Stimulated activated CD4-positive, alpha-beta T cell treated with anti-CD3 and anti-CD28 coated beads, Interleukin-4, amount 100 ng/mL, for 1 hour (primary cell): Measurements from ENCODE around the gene ADAR.

Experiments
- DNase-seq: peaks from one replicate; pipeline ENCODE4 v3.0.0-alpha.2; 2020

Gene ADAR

DNA sequence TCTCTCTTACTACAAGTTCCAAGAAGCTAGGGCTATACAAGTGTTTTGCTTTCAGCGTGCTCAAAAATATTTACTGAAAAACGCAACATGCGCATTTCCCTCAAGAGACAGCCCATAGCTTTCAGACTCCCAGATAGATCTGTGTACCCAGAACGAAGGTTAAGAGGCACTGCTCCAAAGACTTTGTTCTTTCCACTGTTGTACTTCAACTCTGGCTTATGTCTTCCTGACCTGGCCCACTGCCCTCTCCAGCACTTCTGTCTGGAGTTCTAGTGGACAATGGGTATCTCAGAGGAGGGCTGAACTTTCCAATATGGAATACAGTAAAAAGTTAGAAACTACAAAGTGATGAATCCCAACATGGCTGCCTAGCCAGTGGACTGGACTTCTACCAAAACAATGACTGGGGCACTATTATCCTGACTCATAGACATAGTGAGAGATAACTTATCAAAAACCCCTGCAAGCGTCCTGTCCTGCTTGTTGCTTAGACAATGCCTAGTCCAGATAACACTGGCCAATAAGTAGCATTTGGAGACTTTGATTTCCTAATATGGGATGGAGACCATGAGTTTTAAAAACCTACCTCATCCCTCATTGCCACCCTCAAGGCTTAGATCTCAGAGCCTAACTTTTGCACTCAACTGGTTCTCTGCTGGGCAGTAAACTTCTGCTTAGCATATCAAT lies 8.8 kb upstream of the ADAR start:
- DNase-seq: no peak

GRCh38 chr1:154615411-154615810 lies 7.4 kb upstream of the ADAR start:
- DNase-seq: no peak

GRCh38 chr1:154614901-154615300 lies 6.9 kb upstream of the ADAR start:
- DNase-seq: no peak

- DNase-seq: no peak
Observed at GRCh38 chr1:154614247-154614646, 6.3 kb upstream of the ADAR start.

GRCh38 chr1:154611150-154611862 lies 3.3 kb upstream of the ADAR start:
- no peak for DNase-seq

- peak; percentile 50 for DNase-seq
Observed at GRCh38 chr1:154609398-154610380, 1.7 kb upstream of the ADAR start.

DNA sequence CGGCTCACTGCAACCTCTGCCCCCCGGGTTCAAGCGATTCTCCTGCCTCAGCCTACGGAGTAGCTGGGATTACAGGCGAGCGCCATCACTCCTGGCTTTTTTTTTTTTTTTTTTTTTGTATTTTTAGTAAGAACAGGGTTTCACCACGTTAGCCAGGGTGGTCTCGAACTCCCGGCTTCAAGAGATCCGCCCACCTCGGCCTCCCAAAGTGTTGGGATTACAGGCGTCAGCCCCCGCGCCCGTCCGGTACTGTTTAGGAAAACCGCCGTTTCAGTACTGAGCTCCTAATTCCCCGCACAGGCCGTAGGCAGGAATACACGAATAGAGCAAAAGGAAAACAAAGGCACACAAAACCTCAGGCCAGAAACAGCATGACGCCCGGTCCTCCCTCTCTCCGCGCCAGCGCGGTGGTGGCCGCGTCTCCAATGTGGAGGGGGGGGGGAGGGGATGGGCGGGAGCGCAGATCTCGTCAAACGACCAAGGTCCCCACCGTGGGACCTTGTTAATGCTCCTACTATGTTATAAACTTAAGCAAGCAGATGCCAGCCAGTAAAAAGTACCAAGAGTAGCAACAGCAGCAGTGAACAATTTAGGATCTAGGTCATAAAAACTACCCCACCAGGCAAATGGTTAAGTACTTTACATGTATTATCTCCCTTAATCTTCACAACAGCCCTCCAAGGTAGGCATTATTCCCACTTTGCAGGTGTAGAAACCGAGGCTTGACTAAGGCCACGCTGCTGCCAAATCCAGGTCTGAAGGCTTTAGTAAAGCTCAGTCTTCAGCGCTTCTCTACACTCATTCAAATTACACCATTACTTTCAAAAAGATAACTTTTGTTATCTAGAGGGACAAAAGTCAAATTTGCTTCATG lies 648 bp upstream of the ADAR start:
- DNase-seq: peak; percentile 33

DNA sequence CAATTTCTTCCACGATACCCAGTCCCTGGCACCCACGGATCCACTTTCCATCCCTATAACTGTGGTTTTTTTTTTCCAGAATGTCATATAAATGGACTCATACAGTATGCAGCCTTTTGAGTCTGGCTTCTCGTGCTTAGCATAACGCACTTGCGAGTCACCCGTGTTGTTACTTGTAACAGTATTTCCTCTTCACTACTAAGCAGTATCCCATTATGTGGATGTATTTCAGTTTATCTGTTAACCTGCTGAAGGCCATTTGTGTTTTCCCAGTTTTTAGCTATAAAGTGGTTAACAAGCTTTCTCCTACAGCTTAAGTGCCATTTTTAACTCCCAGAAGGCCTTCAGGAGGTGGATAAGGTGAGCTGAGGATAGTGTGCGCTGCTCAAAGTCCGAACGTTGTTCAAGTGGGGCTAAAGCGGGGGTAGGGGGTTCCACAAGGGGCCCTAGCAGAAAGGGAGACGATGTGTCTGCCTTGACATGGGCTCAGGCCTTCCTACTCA lies 829 bp downstream of the ADAR start:
- DNase-seq: no peak

- no peak for DNase-seq
Observed at GRCh38 chr1:154605534-154605933, 2.5 kb downstream of the ADAR start.

GRCh38 chr1:154603317-154603716 lies 4.7 kb downstream of the ADAR start:
- no peak for DNase-seq

DNA sequence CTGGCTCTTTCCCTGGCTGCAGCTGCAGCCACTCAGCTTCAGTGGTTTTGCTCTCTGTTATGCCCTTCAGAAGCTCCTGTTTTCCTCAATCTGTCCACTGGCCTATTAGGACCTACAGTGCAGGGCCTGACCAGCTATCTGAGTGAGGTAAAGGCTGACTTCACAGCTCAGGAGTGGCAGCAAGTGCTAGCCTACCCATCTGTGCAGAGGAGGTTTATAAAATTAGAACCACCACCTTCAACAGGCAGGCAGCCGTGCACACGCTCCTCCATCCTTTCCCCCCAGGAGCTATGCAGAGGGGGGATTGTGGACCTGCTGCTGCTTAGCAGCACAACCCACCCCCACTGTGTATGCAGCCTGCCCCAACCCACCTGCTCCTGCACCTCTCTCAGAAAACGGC lies 8.3 kb downstream of the ADAR start:
- no peak for DNase-seq

DNA sequence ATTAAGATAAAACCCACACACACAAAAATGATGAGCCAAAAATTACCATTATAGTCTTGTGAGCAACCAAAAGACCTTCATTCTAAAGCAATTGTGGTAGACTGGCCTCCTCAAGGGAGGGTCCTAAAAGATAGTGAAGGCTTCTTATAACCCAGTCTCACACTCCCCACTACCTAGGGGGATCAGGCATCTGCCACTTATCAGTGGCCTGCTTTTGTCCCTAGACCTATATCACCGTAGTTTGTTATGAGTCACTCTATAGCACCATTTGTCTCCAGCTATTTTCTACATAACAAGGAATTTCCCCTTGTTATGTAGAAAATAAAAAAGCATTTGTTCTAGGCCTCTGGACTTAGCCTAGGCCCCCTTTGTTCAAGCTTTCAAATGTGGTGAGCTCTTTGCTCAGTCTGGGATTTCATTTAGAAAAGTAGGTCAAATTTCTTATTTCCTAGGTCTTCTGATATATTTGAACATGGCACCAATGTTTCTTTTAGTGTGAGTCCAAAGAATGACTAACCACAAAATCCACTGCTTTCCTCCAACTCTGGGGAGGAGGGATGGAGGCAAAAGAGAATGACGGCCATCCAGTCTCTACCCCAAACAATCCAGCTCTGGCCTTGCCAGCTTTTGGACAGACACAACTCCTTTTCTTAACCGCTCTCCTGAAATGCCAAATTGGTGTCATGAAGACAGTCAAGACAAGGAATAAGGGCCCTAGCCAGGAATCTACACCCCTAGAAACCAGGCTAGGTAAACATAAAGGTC lies 8.9 kb downstream of the ADAR start:
- DNase-seq: no peak

DNA sequence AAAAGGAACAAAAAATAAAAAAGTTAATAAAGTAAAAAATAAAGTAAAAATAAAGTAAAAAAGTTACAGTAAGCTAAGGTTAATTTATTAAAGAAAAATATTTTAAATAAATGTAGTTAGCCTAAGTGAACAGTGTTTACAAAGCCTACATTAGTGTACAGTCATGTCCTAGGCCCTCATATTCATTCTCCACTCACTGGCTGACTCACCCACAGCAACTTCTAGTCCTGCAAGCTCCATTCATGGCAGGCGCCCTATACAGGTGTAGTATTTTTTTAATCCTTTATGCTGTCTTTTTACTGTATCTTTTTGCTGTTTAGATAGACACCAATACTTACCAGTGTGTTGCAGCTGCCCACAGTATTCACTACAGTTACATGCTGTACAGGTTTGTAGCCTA lies 12.4 kb downstream of the ADAR start:
- DNase-seq: no peak

DNA sequence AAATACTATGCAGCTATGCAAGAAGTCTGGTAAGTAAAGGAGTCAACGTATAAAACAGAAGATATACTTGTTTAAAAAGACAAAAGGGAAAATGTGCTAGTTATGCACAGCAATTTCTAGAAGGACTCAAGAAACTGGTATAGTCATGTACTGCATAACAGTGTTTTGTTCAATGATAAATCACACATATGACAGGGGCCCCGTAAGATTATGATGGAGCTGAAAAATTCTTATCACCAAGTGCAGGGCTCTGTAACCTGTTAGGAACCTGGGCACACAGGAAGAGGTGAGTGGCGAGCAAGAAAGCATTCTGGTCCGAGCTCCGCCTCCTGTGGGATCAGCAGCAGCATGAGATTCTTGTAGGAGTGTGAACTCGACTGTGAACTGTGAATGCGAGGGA lies 13.2 kb downstream of the ADAR start:
- no peak for DNase-seq

GRCh38 chr1:154593390-154593789 lies 14.6 kb downstream of the ADAR start:
- DNase-seq: no peak

GRCh38 chr1:154591206-154591605 lies 16.8 kb downstream of the ADAR start:
- no peak for DNase-seq

DNA sequence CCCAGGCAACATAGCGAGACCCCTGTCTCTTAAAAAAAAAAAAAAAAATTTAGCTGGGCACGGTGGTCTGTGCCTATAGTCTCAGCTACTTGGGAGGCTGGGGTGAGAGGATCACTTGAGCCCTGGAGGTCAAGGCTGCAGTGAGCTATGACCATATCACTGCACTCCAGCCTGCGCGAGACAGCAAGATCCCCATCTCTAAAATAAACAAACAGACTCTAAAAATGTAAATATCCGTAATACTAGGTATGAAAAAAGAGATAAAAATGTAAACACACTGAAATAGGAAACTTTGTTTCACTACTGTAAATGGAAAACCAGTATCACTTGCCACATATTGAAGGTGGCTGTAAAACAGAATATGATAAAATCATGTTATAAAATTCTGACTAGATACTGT lies 17.2 kb downstream of the ADAR start:
- no peak for DNase-seq

DNA sequence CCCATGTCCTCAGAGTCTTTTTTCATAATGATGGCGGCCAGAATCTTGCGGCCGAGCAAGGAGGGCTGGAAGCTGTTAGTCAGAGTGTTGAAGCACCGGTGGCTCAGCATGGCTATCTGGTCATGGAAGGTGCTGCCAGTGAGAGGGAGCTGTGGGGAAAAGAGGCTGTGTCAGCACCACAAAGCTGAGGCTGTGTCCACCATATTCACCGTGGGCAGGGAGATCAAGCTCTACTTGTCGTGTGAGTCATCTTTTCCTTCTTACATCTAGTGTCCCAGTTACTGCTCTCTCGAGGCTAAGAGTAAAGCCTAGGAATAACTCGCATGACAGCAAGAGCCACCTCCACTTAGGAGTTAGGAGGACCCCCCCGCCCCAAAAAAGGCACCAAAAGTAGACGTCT lies 18.2 kb downstream of the ADAR start:
- DNase-seq: no peak

- DNase-seq: no peak
Observed at GRCh38 chr1:154586641-154587040, 21.3 kb downstream of the ADAR start.

- no peak for DNase-seq
Observed at GRCh38 chr1:154586231-154586630, 21.8 kb downstream of the ADAR start.

- DNase-seq: no peak
Observed at GRCh38 chr1:154584267-154584994, 23.6 kb downstream of the ADAR start.
